ENCODE measurements around the gene STIMATE. TPM values are rescaled to one million over a fixed set of nuclear protein-coding genes. Genes with fewer than 3 reads are reported as not detected.

Gene STIMATE
- total and polyA plus RNA-seq, 2 experiments from 2014 or later, result 9.3 to 10.3 TPM

DNA sequence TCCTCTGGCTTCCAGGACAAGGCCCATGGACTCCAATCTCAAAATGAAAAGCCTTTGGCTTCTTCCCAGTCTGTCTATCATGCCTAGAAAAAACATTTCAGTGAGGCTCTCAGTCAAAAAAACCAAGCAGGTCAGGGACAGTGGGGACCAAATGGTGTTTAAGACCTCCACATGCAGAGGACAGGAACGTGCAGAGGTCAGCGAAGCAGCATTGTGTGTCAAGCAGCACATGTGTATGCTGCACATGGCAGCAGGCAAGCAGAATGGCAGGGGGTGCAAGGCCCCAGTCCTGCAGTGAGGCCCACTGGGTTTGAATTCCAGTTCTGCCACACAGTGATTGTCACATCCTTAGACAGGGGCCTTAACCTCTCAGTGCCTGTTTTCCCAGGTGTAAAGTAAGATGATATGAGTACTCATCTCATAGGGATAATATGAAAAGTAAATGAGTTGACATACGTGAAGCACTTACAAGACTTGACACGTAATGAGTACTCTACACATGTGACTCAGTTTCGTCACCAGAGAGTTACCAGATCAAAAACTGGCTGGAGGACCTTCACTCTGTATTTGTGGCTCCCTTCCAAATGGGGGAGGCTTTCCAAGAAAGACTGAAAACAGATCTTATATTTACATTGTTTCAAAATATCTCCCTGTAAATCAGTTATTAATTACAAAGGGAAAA is 11.2 kb downstream of the STIMATE start:
- Histone ChIP-seq H3K4me1 (ENCODE audit: insufficient read depth) (peaks cover under 1% of the 10 kb centered on the region; the same call in 1 of the 2 replicates), H3K27me3 (replicated peaks; ENCODE audit: insufficient read depth) (no peaks in the 10 kb centered on the region), H2AFZ (no peak overlapping the region), H3K9me3 (ENCODE audit: low read depth) (no peaks in the 10 kb centered on the region), H3K27ac (no peak overlapping the region), H3K4me3 (no peak overlapping the region), H3K9me2 (ENCODE audit: insufficient read depth) (no peaks in the 10 kb centered on the region), H4K20me1 (ENCODE audit: insufficient read depth) (no peaks in the 10 kb centered on the region), H3K9ac (no peak overlapping the region), H3K79me2 (ENCODE audit: insufficient read depth) (peaks cover 51% of the 10 kb centered on the region), H3K36me3 (ENCODE audit: low read depth) (no peaks in the 10 kb centered on the region), H3K4me2 (ENCODE audit: unreplicated experiment) (no peak overlapping the region), H3F3A (ENCODE audit: insufficient read depth) (peaks cover under 1% of the 10 kb centered on the region)
- TF ChIP-seq EZH2phosphoT487 (IDR thresholded peaks at IDR 0.05; ENCODE audit: insufficient read depth, low read depth), result no peak
- TF ChIP-seq EZH2 (IDR thresholded peaks at IDR 0.05; ENCODE audit: insufficient read depth, poor library complexity, severe bottlenecking), result no peak
- in situ Hi-C loops (cut with MboI), result no loop called here
- 87 to 91% methylated on average over 5 of the region's 5 CpGs for WGBS, 2 experiments (ENCODE audit: low coverage in 1 of 2, low lambda C conversion rate in 2 of 2, missing lambda C conversion rate in 2 of 2)
- no peak for DNase-seq

DNA sequence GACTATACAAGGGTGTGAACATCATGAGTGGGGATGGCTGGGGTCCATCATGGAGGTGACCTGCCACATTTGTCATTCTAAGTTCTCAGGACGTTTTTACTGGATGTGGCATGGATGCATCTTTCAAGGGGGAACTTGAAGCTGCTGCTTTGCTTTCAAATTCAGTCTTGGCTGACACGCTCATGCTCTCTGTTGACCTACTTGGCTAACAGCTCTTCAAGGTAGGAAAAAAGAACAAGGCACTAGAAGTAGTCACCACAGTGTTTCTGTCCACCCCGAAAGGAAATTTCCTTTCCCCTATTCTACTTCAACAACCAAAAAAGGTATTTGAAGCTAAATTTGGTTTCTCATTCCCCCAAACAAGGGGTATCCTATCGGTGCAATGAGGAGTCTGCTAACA is 15.0 kb downstream of the STIMATE start:
- DNase-seq, result no peak
- TF ChIP-seq EZH2phosphoT487 (IDR thresholded peaks at IDR 0.05; ENCODE audit: insufficient read depth, low read depth), result no peak
- no peak for TF ChIP-seq EZH2 (IDR thresholded peaks at IDR 0.05; ENCODE audit: insufficient read depth, poor library complexity, severe bottlenecking)
- WGBS, 2 experiments (ENCODE audit: low coverage in 1 of 2, low lambda C conversion rate in 2 of 2, missing lambda C conversion rate in 2 of 2), result 92 to 99% methylated on average over 4 of the region's 4 CpGs
- in situ Hi-C loops (cut with MboI), result no loop called here
- no peaks in the 10 kb centered on the region for H4K20me1 ChIP-seq (ENCODE audit: insufficient read depth)
- H3K9me3 ChIP-seq (ENCODE audit: low read depth), result no peaks in the 10 kb centered on the region
- no peak overlapping the region for H3K9ac ChIP-seq
- peaks cover 19% of the 10 kb centered on the region for H3K79me2 ChIP-seq (ENCODE audit: insufficient read depth)
- no peak overlapping the region for H3K4me3 ChIP-seq
- no peak overlapping the region for H3K27ac ChIP-seq
- H2AFZ ChIP-seq, result no peak overlapping the region
- no peaks in the 10 kb centered on the region for H3K27me3 ChIP-seq (replicated peaks; ENCODE audit: insufficient read depth)
- no peaks in the 10 kb centered on the region for H3F3A ChIP-seq (ENCODE audit: insufficient read depth)
- no peaks in the 10 kb centered on the region for H3K4me1 ChIP-seq (ENCODE audit: insufficient read depth)
- H3K4me2 ChIP-seq (ENCODE audit: unreplicated experiment), result no peak overlapping the region
- H3K9me2 ChIP-seq (ENCODE audit: insufficient read depth), result no peaks in the 10 kb centered on the region
- H3K36me3 ChIP-seq (ENCODE audit: low read depth), result no peaks in the 10 kb centered on the region

DNA sequence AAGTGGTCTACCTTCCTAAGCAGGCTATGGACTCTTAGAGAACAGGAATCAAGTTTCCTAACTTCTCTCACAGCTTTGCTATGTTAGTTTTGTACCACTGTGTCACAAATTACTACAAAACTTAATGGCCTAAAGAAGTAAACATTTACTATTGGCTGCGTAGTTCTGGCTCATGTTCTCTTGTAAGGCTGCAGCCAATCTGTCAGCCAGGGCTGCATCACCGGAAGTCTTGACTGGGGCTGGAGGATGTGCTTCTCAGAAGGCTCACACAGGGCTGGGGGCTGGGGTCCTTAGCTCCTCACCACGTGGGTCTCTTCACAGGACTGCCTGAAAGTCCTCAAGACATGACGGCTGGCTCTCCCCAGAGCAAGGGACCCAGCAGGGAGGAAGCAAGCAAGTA is 15.5 kb downstream of the STIMATE start:
- no peaks in the 10 kb centered on the region for H3K36me3 ChIP-seq (ENCODE audit: low read depth)
- H3K9ac ChIP-seq, result no peak overlapping the region
- peaks cover 13% of the 10 kb centered on the region for H3K79me2 ChIP-seq (ENCODE audit: insufficient read depth)
- H3K27ac ChIP-seq, result no peak overlapping the region
- H3K4me2 ChIP-seq (ENCODE audit: unreplicated experiment), result no peak overlapping the region
- DNase-seq, result no peak
- H3K4me3 ChIP-seq, result no peak overlapping the region
- no peaks in the 10 kb centered on the region for H3K9me3 ChIP-seq (ENCODE audit: low read depth)
- no peaks in the 10 kb centered on the region for H3K9me2 ChIP-seq (ENCODE audit: insufficient read depth)
- no peaks in the 10 kb centered on the region for H3F3A ChIP-seq (ENCODE audit: insufficient read depth)
- no peaks in the 10 kb centered on the region for H3K27me3 ChIP-seq (replicated peaks; ENCODE audit: insufficient read depth)
- TF ChIP-seq EZH2phosphoT487 (IDR thresholded peaks at IDR 0.05; ENCODE audit: insufficient read depth, low read depth), result no peak
- no peak for TF ChIP-seq EZH2 (IDR thresholded peaks at IDR 0.05; ENCODE audit: insufficient read depth, poor library complexity, severe bottlenecking)
- 57 to 66% methylated on average over 4 of the region's 4 CpGs for WGBS, 2 experiments (ENCODE audit: low coverage in 1 of 2, low lambda C conversion rate in 2 of 2, missing lambda C conversion rate in 2 of 2)
- H3K4me1 ChIP-seq (ENCODE audit: insufficient read depth), result no peaks in the 10 kb centered on the region
- H2AFZ ChIP-seq, result no peak overlapping the region
- in situ Hi-C loops (cut with MboI), result no loop called here
- H4K20me1 ChIP-seq (ENCODE audit: insufficient read depth), result no peaks in the 10 kb centered on the region

DNA sequence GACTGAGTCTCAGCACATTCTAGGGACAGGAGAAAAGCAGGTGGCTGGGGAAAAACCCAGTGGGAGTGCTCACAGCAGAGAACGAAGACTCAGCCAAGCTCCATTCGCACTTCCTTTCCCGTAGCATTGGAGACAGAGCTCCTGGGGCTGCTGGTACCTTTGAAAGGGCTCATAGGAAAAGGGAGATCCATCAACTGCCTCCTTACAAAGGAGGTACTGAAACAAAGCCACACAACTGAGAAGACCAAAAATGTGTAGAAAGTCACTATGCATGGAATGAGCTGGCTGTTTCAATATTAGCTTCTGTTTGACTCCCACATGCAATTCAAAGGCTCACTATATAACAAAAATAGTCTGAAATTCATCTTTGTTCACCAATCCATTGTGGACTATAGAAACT is 16.9 kb downstream of the STIMATE start:
- no peak overlapping the region for H3K27ac ChIP-seq
- in situ Hi-C loops (cut with MboI), result no loop called here
- no peaks in the 10 kb centered on the region for H3K9me3 ChIP-seq (ENCODE audit: low read depth)
- no peaks in the 10 kb centered on the region for H3K27me3 ChIP-seq (replicated peaks; ENCODE audit: insufficient read depth)
- DNase-seq, result no peak
- no peak overlapping the region for H3K4me2 ChIP-seq (ENCODE audit: unreplicated experiment)
- H3K79me2 ChIP-seq (ENCODE audit: insufficient read depth), result 0 out of 2 replicates have a peak, but pooled peaks cover 8% of the 10 kb centered on the region
- H3K9ac ChIP-seq, result no peak overlapping the region
- 95 to 98% methylated on average over 3 of the region's 3 CpGs for WGBS, 2 experiments (ENCODE audit: low coverage in 1 of 2, low lambda C conversion rate in 2 of 2, missing lambda C conversion rate in 2 of 2)
- H3F3A ChIP-seq (ENCODE audit: insufficient read depth), result no peaks in the 10 kb centered on the region
- no peaks in the 10 kb centered on the region for H3K4me1 ChIP-seq (ENCODE audit: insufficient read depth)
- no peaks in the 10 kb centered on the region for H4K20me1 ChIP-seq (ENCODE audit: insufficient read depth)
- TF ChIP-seq EZH2phosphoT487 (IDR thresholded peaks at IDR 0.05; ENCODE audit: insufficient read depth, low read depth), result no peak
- TF ChIP-seq EZH2 (IDR thresholded peaks at IDR 0.05; ENCODE audit: insufficient read depth, poor library complexity, severe bottlenecking), result no peak
- no peaks in the 10 kb centered on the region for H3K36me3 ChIP-seq (ENCODE audit: low read depth)
- no peaks in the 10 kb centered on the region for H3K9me2 ChIP-seq (ENCODE audit: insufficient read depth)
- no peak overlapping the region for H2AFZ ChIP-seq
- no peak overlapping the region for H3K4me3 ChIP-seq
